GM19463 (cell line): ENCODE measurements around the gene PRR7.
A peak's percentile ranks its signal among the peaks of the same experiment; 100 is the strongest.

Experiments
- ATAC-seq: cut with Tn5 transposase; IDR thresholded peaks from one replicate; pipeline ENCODE4 v1.9.1; 2021; ENCODE audit warnings: mild to moderate bottlenecking, moderate library complexity; ENCODE audit not compliant: unreplicated experiment

PRR7 gene

GRCh38 chr5:177449140-177450061 is 2.8 kb downstream of the PRR7 start:
- no peak for ATAC-seq

GRCh38 chr5:177450667-177451424 is 4.2 kb downstream of the PRR7 start:
- no peak for ATAC-seq

GRCh38 chr5:177452688-177453638 is 6.3 kb downstream of the PRR7 start:
- no peak for ATAC-seq

- ATAC-seq, result no peak
Measured at GRCh38 chr5:177453852-177454396, 7.3 kb downstream of the PRR7 start.

- peak; percentile 43 for ATAC-seq
Measured at GRCh38 chr5:177454397-177455035, 7.9 kb downstream of the PRR7 start.

GRCh38 chr5:177455036-177455660 is 8.5 kb downstream of the PRR7 start:
- ATAC-seq, result peak; percentile 47

GRCh38 chr5:177455661-177456590 is 9.3 kb downstream of the PRR7 start:
- peak; percentile 6 for ATAC-seq

- no peak for ATAC-seq
Measured at GRCh38 chr5:177456591-177456964, 10.0 kb downstream of the PRR7 start.

- peak; percentile 40 for ATAC-seq
Measured at GRCh38 chr5:177456976-177457851, 10.6 kb downstream of the PRR7 start.

- no peak for ATAC-seq
Measured at GRCh38 chr5:177457852-177458681, 11.5 kb downstream of the PRR7 start.

- ATAC-seq, result no peak
Measured at GRCh38 chr5:177458912-177459350, 12.3 kb downstream of the PRR7 start.

GRCh38 chr5:177459357-177459756 is 12.7 kb downstream of the PRR7 start:
- no peak for ATAC-seq

GRCh38 chr5:177459819-177460628 is 13.4 kb downstream of the PRR7 start:
- no peak for ATAC-seq

GRCh38 chr5:177462021-177462670 is 15.5 kb downstream of the PRR7 start:
- ATAC-seq, result no peak

GRCh38 chr5:177465044-177465443 is 18.4 kb downstream of the PRR7 start:
- no peak for ATAC-seq
